Kidney (tissue), 14 donors: ENCODE results near the gene CYTH4. TPM values are rescaled to one million over a fixed set of nuclear protein-coding genes. Genes with fewer than 3 reads are reported as not detected.

Experiments used
- DNase-seq, 5 donors: peaks; one replicate each; pipeline ENCODE4 v3.0.0-alpha.2; 2013 to 2020
- FAIRE-seq: peaks from 2 replicates; lab custom pipeline; 2012; peaks lifted over from hg19 to GRCh38; lab: Jason Lieb, UNC
- H3K27ac ChIP-seq, 2 donors: one replicate each; pipeline ENCODE4 v1.7.0; 2013; ENCODE audit warnings: low read depth in 2 of 2, low read length in 2 of 2, inconsistent platforms in 1 of 2
- H3K27me3 ChIP-seq: one replicate; pipeline ENCODE4 v1.7.1; 2013; ENCODE audit warnings: low read length, inconsistent platforms; ENCODE audit not compliant: control insufficient read depth, insufficient read depth
- H3K36me3 ChIP-seq, 3 donors: one replicate each; pipeline versions ENCODE4 v1.7.0 to v1.7.1; 2013; ENCODE audit warnings: low read length in 3 of 3, control low read depth in 1 of 3, inconsistent platforms in 1 of 3; ENCODE audit not compliant: insufficient read depth in 3 of 3, control insufficient read depth in 2 of 3
- H3K4me1 ChIP-seq, 3 donors: one replicate each; pipeline versions ENCODE4 v1.7.0 to v1.7.1; 2013; ENCODE audit warnings: low read length in 3 of 3, inconsistent platforms in 1 of 3, low read depth in 1 of 3; ENCODE audit not compliant: control insufficient read depth in 2 of 3, insufficient read depth in 2 of 3
- H3K4me3 ChIP-seq, 3 donors: one replicate each; pipeline versions ENCODE4 v1.7.0 to v1.8.1; 2013; ENCODE audit warnings: low read length in 3 of 3, control low read depth in 1 of 3, inconsistent platforms in 1 of 3
- H3K9ac ChIP-seq, 3 donors: one replicate each; pipeline versions ENCODE4 v1.7.0 to v1.7.1; 2013; ENCODE audit warnings: low read length in 3 of 3, control low read depth in 1 of 3, inconsistent platforms in 1 of 3
- H3K9me3 ChIP-seq, 3 donors: one replicate each; pipeline versions ENCODE4 v1.7.0 to v1.7.1; 2013; ENCODE audit warnings: low read length in 3 of 3, control low read depth in 1 of 3, inconsistent platforms in 1 of 3; ENCODE audit not compliant: control insufficient read depth in 2 of 3, insufficient read depth in 1 of 3
- CTCF ChIP-seq: IDR thresholded peaks from 3 replicates; pipeline ENCODE4 v1.5.1; 2012; ENCODE audit warnings: mild to moderate bottlenecking, moderate library complexity, borderline replicate concordance; ENCODE audit not compliant: insufficient read depth; ENCODE audit errors: extremely low read depth
- intact Hi-C: fragments of 100-400 bp; cut with DNase I; formaldehyde crosslinking; loops from one replicate; pipeline ENCODE4 v1.11.1; 2022
- polyA plus RNA-seq: library from polyadenylated mRNA; stranded (reverse); fragments of 350-450 nt; fragmentation: Illumina TruSeq; extraction: RNeasy Lipid Tissue Mini Kit (QIAGEN cat#74804); gene quantifications from one replicate; pipeline ENCODE4 v1.2.3, GENCODE V29; 2014; ENCODE audit warnings: low read depth, low replicate concordance; ENCODE audit not compliant: insufficient read depth
- total RNA-seq: library from RNA; stranded (reverse); fragmentation: NEBNext Ultra II Directional; extraction: Animal tissue kit (Norgen Biotek cat#: 25700); gene quantifications from one replicate; pipeline ENCODE4 v1.2.1, GENCODE V29; 2021
- donor health status: control.
- donor health status: control.
- donor health status: control.
- donor health status: control.
- donor health status: control.
- donor health status: DM: yes; HTN: yes; CAD: no.
- donor health status: Normal renal cell carcinoma (clear cell type).

The CYTH4 gene
- total and polyA plus RNA-seq, 2 donors from 2014 or later = 1.9 to 30.2 TPM

- no peaks in the 10 kb centered on the region for H3K36me3 ChIP-seq
- FAIRE-seq (no peak), DNase-seq (no peak)
- intact Hi-C loops = no loop called here
- H3K27me3 ChIP-seq = no peaks in the 10 kb centered on the region
- no peaks in the 10 kb centered on the region for H3K4me1 ChIP-seq
- no peak overlapping the region for H3K4me3 ChIP-seq
- no peaks in the 10 kb centered on the region for H3K9me3 ChIP-seq
- no peak overlapping the region for H3K9ac ChIP-seq
- no peak for TF ChIP-seq CTCF
- H3K27ac ChIP-seq = no peak overlapping the region
Measured at GRCh38 chr22:37356922-37357321, 74.6 kb downstream of the CYTH4 start.

- Histone ChIP-seq H3K27ac (no peak overlapping the region), H3K9ac (no peak overlapping the region), H3K36me3 (no peaks in the 10 kb centered on the region), H3K27me3 (no peaks in the 10 kb centered on the region), H3K4me3 (no peak overlapping the region), H3K9me3 (no peaks in the 10 kb centered on the region), H3K4me1 (no peaks in the 10 kb centered on the region)
- TF ChIP-seq CTCF = no peak
- intact Hi-C loops = no loop called here
- FAIRE-seq (no peak), DNase-seq (no peak)
Measured at GRCh38 chr22:37357446-37358075, 75.3 kb downstream of the CYTH4 start.

GRCh38 chr22:37358386-37358785 is 76.1 kb downstream of the CYTH4 start:
- Histone ChIP-seq H3K27me3 (no peaks in the 10 kb centered on the region), H3K9ac (no peak overlapping the region), H3K4me1 (no peaks in the 10 kb centered on the region), H3K9me3 (no peaks in the 10 kb centered on the region), H3K4me3 (no peak overlapping the region), H3K36me3 (no peaks in the 10 kb centered on the region), H3K27ac (no peak overlapping the region)
- no peak for TF ChIP-seq CTCF
- FAIRE-seq (no peak), DNase-seq (no peak)
- intact Hi-C loops = no loop called here

GRCh38 chr22:37358917-37359316 is 76.6 kb downstream of the CYTH4 start:
- DNase-seq (no peak), FAIRE-seq (no peak)
- H3K27me3 ChIP-seq = no peaks in the 10 kb centered on the region
- H3K27ac ChIP-seq = no peak overlapping the region
- intact Hi-C loops = no loop called here
- H3K9ac ChIP-seq = no peak overlapping the region
- no peaks in the 10 kb centered on the region for H3K9me3 ChIP-seq
- H3K4me1 ChIP-seq = no peaks in the 10 kb centered on the region
- no peak for TF ChIP-seq CTCF
- H3K4me3 ChIP-seq = no peak overlapping the region
- H3K36me3 ChIP-seq = no peaks in the 10 kb centered on the region
